Measurements from ENCODE around the gene GHR.

Gene GHR

DNA sequence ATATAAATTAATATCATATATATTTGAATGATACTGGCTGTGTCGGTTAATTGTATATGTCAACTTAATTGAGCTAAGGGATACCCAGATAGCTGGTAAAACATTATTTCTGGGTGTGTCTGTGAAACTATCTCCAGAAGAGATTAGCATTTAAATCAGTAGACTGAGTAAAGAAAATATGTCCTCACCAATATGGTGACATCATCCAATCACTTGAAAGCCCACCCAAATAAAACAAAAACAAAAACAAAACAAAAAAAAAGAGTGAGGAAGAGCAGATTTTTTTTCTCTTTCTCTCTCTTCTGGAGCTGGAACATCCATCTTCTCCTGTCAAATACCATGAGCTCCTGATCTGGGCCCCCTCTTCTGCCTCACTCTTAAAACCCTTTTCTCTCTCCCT lies 317.7 kb downstream of the GHR start:
- H3K9me3 ChIP-seq (ENCODE audit: control insufficient read depth, insufficient read depth, low read depth, low read length), result no peaks in the 10 kb centered on the region
- ChIA-PET CTCF (interaction anchor here (0.7 to 0.8 kb wide), 2 partner anchors 26 to 27 kb away, joined by 5 read pairs; no protein-coding TSS in a partner anchor), POLR2A (no interaction called here)
- H3K4me3 ChIP-seq (ENCODE audit: low read depth, low read length), result no peak overlapping the region
- no peaks in the 10 kb centered on the region for H3K36me3 ChIP-seq (ENCODE audit: control insufficient read depth in 2 of 2, insufficient read depth in 1 of 2, low read length in 2 of 2)
- no peaks in the 10 kb centered on the region for H3K4me1 ChIP-seq (ENCODE audit: control insufficient read depth, insufficient read depth, low read length)
- H3K27ac ChIP-seq (ENCODE audit: extremely low read depth, low read depth, low read length), result no peak overlapping the region
- TF ChIP-seq, protein P1, sequence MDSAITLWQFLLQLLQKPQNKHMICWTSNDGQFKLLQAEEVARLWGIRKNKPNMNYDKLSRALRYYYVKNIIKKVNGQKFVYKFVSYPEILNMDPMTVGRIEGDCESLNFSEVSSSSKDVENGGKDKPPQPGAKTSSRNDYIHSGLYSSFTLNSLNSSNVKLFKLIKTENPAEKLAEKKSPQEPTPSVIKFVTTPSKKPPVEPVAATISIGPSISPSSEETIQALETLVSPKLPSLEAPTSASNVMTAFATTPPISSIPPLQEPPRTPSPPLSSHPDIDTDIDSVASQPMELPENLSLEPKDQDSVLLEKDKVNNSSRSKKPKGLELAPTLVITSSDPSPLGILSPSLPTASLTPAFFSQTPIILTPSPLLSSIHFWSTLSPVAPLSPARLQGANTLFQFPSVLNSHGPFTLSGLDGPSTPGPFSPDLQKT (IDR thresholded peaks at IDR 0.05; ENCODE audit: borderline replicate concordance, low read depth, low read length), result no peak
- TF ChIP-seq, protein P2, sequence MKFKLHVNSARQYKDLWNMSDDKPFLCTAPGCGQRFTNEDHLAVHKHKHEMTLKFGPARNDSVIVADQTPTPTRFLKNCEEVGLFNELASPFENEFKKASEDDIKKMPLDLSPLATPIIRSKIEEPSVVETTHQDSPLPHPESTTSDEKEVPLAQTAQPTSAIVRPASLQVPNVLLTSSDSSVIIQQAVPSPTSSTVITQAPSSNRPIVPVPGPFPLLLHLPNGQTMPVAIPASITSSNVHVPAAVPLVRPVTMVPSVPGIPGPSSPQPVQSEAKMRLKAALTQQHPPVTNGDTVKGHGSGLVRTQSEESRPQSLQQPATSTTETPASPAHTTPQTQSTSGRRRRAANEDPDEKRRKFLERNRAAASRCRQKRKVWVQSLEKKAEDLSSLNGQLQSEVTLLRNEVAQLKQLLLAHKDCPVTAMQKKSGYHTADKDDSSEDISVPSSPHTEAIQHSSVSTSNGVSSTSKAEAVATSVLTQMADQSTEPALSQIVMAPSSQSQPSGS (tag by site-specific recombination; IDR thresholded peaks at IDR 0.05; ENCODE audit: low read depth), result peak; percentile 75

DNA sequence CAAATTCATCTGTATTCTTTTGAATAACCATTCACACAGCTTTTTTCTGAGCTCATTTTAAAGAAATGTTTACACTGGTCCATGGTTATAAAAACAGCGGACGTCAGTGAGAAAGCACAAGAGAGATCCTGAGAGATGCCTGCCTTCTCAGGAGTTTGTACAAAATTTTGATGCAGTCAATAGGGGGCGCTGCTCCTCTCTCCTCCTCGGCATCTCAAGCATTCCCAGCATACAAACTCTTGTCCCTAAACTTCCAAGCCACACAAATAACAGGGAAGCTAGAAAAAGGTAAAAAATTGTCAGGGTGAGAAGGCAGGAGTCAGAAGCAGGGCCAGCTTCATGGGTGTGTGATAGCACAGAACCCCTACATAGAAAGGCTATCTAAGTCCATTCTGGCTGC lies 322.2 kb downstream of the GHR start:
- H3K36me3 ChIP-seq (ENCODE audit: control insufficient read depth in 2 of 2, insufficient read depth in 1 of 2, low read length in 2 of 2), result no peaks in the 10 kb centered on the region
- CTCF ChIA-PET, result interaction anchor here (0.5 to 4.1 kb wide), 48 partner anchors 9 to 1364 kb away, joined by 3 to 24 read pairs (median 4); partner anchors contain the start of genes CCDC152 and GHR

DNA sequence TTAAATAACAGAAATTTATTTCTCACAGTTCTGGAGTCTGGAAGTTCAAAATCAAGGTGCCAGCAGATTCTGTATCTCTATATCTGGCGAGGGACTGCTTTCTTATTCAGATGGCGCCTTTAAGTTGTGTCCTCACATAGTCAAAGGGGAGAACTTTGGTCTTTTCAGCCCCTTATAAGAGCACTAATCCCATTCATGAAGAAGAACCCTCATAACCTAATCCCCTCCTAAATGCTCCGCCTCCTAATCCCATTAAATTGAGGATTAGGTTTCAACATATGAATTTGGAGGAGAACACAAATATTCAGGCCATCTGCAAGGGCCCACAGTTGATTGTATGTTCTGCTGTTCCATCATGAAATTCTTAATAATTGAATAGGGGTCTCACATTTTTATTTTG lies 322.6 kb downstream of the GHR start:
- ChIA-PET CTCF (interaction anchor here (0.5 to 4.1 kb wide), 31 partner anchors 9 to 690 kb away, joined by 3 to 24 read pairs (median 5); partner anchors contain the start of gene CCDC152), POLR2A (no interaction called here)
- TF ChIP-seq ZNF155 (tag by site-specific recombination; IDR thresholded peaks at IDR 0.05), result no peak
- TF ChIP-seq, protein P3, sequence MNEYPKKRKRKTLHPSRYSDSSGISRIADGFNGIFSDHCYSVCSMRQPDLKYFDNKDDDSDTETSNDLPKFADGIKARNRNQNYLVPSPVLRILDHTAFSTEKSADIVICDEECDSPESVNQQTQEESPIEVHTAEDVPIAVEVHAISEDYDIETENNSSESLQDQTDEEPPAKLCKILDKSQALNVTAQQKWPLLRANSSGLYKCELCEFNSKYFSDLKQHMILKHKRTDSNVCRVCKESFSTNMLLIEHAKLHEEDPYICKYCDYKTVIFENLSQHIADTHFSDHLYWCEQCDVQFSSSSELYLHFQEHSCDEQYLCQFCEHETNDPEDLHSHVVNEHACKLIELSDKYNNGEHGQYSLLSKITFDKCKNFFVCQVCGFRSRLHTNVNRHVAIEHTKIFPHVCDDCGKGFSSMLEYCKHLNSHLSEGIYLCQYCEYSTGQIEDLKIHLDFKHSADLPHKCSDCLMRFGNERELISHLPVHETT (tag by site-specific recombination; IDR thresholded peaks at IDR 0.05), result no peak
- TF ChIP-seq ZBTB17 (tag by site-specific recombination; IDR thresholded peaks at IDR 0.05), result no peak
- no peak for TF ChIP-seq SCRT2 (tag by site-specific recombination; IDR thresholded peaks at IDR 0.05)
- TF ChIP-seq, protein P4, sequence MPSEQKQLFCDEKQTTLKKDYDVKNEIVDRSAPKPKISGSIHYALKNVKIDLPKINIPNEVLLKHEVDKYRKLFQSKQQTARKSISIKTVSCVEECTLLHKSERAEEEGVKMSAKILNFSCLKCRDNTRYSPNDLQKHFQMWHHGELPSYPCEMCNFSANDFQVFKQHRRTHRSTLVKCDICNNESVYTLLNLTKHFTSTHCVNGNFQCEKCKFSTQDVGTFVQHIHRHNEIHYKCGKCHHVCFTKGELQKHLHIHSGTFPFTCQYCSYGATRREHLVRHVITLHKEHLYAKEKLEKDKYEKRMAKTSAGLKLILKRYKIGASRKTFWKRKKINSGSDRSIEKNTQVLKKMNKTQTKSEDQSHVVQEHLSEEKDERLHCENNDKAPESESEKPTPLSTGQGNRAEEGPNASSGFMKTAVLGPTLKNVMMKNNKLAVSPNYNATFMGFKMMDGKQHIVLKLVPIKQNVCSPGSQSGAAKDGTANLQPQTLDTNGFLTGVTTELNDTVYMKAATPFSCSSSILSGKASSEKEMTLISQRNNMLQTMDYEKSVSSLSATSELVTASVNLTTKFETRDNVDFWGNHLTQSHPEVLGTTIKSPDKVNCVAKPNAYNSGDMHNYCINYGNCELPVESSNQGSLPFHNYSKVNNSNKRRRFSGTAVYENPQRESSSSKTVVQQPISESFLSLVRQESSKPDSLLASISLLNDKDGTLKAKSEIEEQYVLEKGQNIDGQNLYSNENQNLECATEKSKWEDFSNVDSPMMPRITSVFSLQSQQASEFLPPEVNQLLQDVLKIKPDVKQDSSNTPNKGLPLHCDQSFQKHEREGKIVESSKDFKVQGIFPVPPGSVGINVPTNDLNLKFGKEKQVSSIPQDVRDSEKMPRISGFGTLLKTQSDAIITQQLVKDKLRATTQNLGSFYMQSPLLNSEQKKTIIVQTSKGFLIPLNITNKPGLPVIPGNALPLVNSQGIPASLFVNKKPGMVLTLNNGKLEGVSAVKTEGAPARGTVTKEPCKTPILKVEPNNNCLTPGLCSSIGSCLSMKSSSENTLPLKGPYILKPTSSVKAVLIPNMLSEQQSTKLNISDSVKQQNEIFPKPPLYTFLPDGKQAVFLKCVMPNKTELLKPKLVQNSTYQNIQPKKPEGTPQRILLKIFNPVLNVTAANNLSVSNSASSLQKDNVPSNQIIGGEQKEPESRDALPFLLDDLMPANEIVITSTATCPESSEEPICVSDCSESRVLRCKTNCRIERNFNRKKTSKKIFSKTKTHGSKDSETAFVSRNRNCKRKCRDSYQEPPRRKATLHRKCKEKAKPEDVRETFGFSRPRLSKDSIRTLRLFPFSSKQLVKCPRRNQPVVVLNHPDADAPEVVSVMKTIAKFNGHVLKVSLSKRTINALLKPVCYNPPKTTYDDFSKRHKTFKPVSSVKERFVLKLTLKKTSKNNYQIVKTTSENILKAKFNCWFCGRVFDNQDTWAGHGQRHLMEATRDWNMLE (tag by site-specific recombination; conservative IDR thresholded peaks at IDR 0.05; ENCODE audit: low read depth), result no peak
- TF ChIP-seq ZBTB1 (tag by site-specific recombination; IDR thresholded peaks at IDR 0.05), result no peak
- TF ChIP-seq RBAK (tag by site-specific recombination; IDR thresholded peaks at IDR 0.05), result no peak
- TF ChIP-seq ZNF571 (tag by site-specific recombination; IDR thresholded peaks at IDR 0.05), result no peak
- TF ChIP-seq, protein P1 (IDR thresholded peaks at IDR 0.05; ENCODE audit: borderline replicate concordance, low read depth, low read length), result no peak
- Histone ChIP-seq H3K36me3 (ENCODE audit: control insufficient read depth in 2 of 2, insufficient read depth in 1 of 2, low read length in 2 of 2) (no peaks in the 10 kb centered on the region), H3K4me1 (ENCODE audit: control insufficient read depth, insufficient read depth, low read length) (no peaks in the 10 kb centered on the region), H3K27ac (ENCODE audit: extremely low read depth, low read depth, low read length) (no peak overlapping the region), H3K9me3 (ENCODE audit: control insufficient read depth, insufficient read depth, low read depth, low read length) (no peaks in the 10 kb centered on the region), H3K4me3 (ENCODE audit: low read depth, low read length) (no peak overlapping the region)

More for the DNA sequence above, 322.2 kb downstream of the GHR start:
- Histone ChIP-seq H3K4me3 (ENCODE audit: low read depth, low read length) (no peak overlapping the region), H3K4me1 (ENCODE audit: control insufficient read depth, insufficient read depth, low read length) (no peaks in the 10 kb centered on the region), H3K27ac (ENCODE audit: extremely low read depth, low read depth, low read length) (no peak overlapping the region), H3K9me3 (ENCODE audit: control insufficient read depth, insufficient read depth, low read depth, low read length) (no peaks in the 10 kb centered on the region)
- POLR2A ChIA-PET, result no interaction called here
- TF ChIP-seq, protein P5, sequence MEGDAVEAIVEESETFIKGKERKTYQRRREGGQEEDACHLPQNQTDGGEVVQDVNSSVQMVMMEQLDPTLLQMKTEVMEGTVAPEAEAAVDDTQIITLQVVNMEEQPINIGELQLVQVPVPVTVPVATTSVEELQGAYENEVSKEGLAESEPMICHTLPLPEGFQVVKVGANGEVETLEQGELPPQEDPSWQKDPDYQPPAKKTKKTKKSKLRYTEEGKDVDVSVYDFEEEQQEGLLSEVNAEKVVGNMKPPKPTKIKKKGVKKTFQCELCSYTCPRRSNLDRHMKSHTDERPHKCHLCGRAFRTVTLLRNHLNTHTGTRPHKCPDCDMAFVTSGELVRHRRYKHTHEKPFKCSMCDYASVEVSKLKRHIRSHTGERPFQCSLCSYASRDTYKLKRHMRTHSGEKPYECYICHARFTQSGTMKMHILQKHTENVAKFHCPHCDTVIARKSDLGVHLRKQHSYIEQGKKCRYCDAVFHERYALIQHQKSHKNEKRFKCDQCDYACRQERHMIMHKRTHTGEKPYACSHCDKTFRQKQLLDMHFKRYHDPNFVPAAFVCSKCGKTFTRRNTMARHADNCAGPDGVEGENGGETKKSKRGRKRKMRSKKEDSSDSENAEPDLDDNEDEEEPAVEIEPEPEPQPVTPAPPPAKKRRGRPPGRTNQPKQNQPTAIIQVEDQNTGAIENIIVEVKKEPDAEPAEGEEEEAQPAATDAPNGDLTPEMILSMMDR (tag by site-specific recombination; IDR thresholded peaks at IDR 0.05), result 0 out of 2 replicates have a peak, but pooled peaks have one; percentile 11
- peak; percentile 32 for TF ChIP-seq ZNF654 (tag by site-specific recombination; IDR thresholded peaks at IDR 0.05; ENCODE audit: low read depth)
- no peak for TF ChIP-seq KLF16 (tag by site-specific recombination; IDR thresholded peaks at IDR 0.05)
